ENCODE measurements around the gene TSPAN31. TPM values are rescaled to one million over a fixed set of nuclear protein-coding genes. Genes with fewer than 3 reads are reported as not detected.
A peak's percentile ranks its signal among the peaks of the same experiment; 100 is the strongest.

TSPAN31 gene
- total RNA-seq, 2 experiments from 2014 or later: 18.6 to 22.3 TPM

DNA sequence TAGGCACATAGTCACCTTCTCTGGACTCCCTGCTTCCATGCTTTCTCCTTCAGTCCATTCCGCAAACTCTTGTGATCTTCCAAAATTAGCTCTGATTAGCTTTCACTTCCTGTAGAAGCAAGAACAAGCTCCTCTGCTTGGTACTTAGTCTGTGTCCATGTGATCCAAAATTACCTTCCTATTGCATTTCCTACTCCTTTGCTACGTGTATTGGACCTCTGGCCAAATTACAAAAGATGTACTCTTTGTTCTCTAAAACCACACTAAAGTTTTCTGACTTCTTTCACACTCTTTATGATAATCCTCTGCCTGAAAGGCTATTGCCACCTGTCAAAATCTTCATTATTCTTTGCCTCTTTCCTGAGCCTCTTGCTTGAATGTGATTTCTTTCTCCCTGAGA lies 37.0 kb downstream of the TSPAN31 start:
- no peak for DNase-seq
- peaks cover 3% of the 10 kb centered on the region for H3K9me3 Mint-ChIP-seq
- ChIA-PET CTCF (interaction anchor here (0.9 to 2.5 kb wide), 6 partner anchors 10 to 124 kb away, joined by 3 to 9 read pairs (median 6); partner anchors contain the start of genes CYP27B1, EEF1AKMT3 and METTL1), POLR2A (no interaction called here)
- H3K27me3 Mint-ChIP-seq: no peaks in the 10 kb centered on the region
- peaks cover 9% of the 10 kb centered on the region for H3K36me3 Mint-ChIP-seq (ENCODE audit: low read depth)
- peaks cover 42% of the 10 kb centered on the region for H3K4me1 Mint-ChIP-seq
- no peak overlapping the region for H3K4me3 Mint-ChIP-seq
- peak overlapping the region; percentile 96 for H3K27ac Mint-ChIP-seq

- H3K36me3 Mint-ChIP-seq (ENCODE audit: low read depth): peaks cover 11% of the 10 kb centered on the region
- no peak for DNase-seq
- peak overlapping the region; percentile 99 for H3K4me3 Mint-ChIP-seq
- peaks cover 3% of the 10 kb centered on the region for H3K9me3 Mint-ChIP-seq
- no peaks in the 10 kb centered on the region for H3K27me3 Mint-ChIP-seq
- POLR2A ChIA-PET: no interaction called here
- peak overlapping the region; percentile 96 for H3K27ac Mint-ChIP-seq
- peaks cover 42% of the 10 kb centered on the region for H3K4me1 Mint-ChIP-seq
- CTCF ChIA-PET: interaction anchor here (1.0 to 2.5 kb wide), 13 partner anchors 8 to 171 kb away, joined by 3 to 14 read pairs (median 6); partner anchors contain the start of genes AVIL, CYP27B1, EEF1AKMT3 and METTL1
These were observed 37.4 kb downstream of the TSPAN31 start for GRCh38 chr12:57782243-57782607.

- ChIA-PET CTCF (interaction anchor here (0.6 to 2.5 kb wide), 23 partner anchors 8 to 1144 kb away, joined by 3 to 14 read pairs (median 4); partner anchors contain the start of genes AVIL, CDK4, EEF1AKMT3 and METTL1), POLR2A (no interaction called here)
- DNase-seq: peak; percentile 98
- Mint-ChIP-seq H3K4me1 (peaks cover 42% of the 10 kb centered on the region), H3K4me3 (peak within 1 kb of the TSS; percentile 99), H3K27ac (peak within 1 kb of the TSS; percentile 96), H3K27me3 (no peaks in the 10 kb centered on the region), H3K9me3 (peaks cover 3% of the 10 kb centered on the region), H3K36me3 (ENCODE audit: low read depth) (peaks cover 16% of the 10 kb centered on the region)
These were observed 38.0 kb downstream of the TSPAN31 start, which contains the start of gene TSFM for GRCh38 chr12:57782608-57783465. Gene TSFM, plus strand, starts transcription at chr12:57782787. Its CDS starts 15 bp downstream, at chr12:57782802.

DNA sequence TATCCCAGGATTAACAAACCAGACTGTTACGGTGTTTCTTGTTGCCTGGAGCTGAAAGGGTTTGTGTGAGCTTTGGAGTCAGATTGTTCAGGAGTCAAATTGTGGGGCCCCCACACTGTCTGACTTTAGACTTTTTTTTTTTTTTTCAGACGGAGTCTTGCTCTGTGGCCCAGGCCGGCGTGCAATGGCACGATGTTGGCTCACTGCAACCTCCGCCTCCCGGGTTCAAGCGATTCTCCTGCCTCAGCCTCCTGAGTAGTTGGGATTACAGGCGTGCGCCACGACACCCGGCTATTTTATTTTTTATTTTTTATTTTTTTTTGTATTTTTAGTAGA lies 38.6 kb downstream of the TSPAN31 start:
- Mint-ChIP-seq H3K4me3 (peak overlapping the region; percentile 99), H3K9me3 (peaks cover 3% of the 10 kb centered on the region), H3K27me3 (no peaks in the 10 kb centered on the region), H3K27ac (peak overlapping the region; percentile 96), H3K4me1 (peaks cover 42% of the 10 kb centered on the region), H3K36me3 (ENCODE audit: low read depth) (peaks cover 17% of the 10 kb centered on the region)
- ChIA-PET CTCF (interaction anchor here (0.6 to 2.5 kb wide), 19 partner anchors 9 to 1145 kb away, joined by 3 to 14 read pairs (median 4); partner anchors contain the start of genes AVIL, EEF1AKMT3 and METTL1), POLR2A (no interaction called here)
- no peak for DNase-seq

- CTCF ChIA-PET: interaction anchor here (0.6 to 2.3 kb wide), 6 partner anchors 9 to 1145 kb away, joined by 4 to 14 read pairs (median 6); partner anchors contain the start of gene AVIL
These were observed 39.0 kb downstream of the TSPAN31 start for GRCh38 chr12:57783861-57784260.

DNA sequence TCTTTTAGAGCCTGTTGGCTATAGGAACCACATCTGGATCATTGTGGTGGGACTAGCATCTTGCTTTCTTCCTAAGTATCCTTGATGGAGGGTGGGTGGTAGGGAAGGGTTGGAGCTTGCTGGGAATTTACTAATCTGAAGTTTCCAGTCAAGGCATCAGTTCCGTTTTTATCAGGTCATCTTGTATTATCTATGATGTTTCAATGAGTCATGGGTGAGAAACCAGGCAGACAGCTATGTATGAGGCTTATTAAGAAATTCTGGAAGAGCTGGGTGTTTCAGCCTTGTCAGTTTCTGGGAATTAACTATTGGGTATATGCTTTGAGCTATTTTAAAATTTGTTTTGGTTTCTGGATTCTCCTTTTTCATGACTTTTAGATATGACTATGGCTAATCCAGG lies 49.1 kb downstream of the TSPAN31 start:
- H3K27me3 Mint-ChIP-seq: no peaks in the 10 kb centered on the region
- peaks cover 46% of the 10 kb centered on the region for H3K36me3 Mint-ChIP-seq (ENCODE audit: low read depth)
- no peaks in the 10 kb centered on the region for H3K9me3 Mint-ChIP-seq
- no peak overlapping the region for H3K4me3 Mint-ChIP-seq
- ChIA-PET POLR2A (no interaction called here), CTCF (interaction anchor here (0.7 to 3.1 kb wide), 5 partner anchors 8 to 180 kb away, joined by 3 to 14 read pairs (median 3); partner anchors contain the start of gene TSFM)
- no peak overlapping the region for H3K27ac Mint-ChIP-seq
- H3K4me1 Mint-ChIP-seq: peaks cover 4% of the 10 kb centered on the region
- no peak for DNase-seq

More at GRCh38 chr12:57783861-57784260, 39.0 kb downstream of the TSPAN31 start:
- Mint-ChIP-seq H3K27ac (peak overlapping the region; percentile 58), H3K4me1 (peaks cover 42% of the 10 kb centered on the region), H3K4me3 (peak overlapping the region; percentile 64), H3K9me3 (peaks cover 3% of the 10 kb centered on the region), H3K27me3 (no peaks in the 10 kb centered on the region), H3K36me3 (ENCODE audit: low read depth) (peaks cover 19% of the 10 kb centered on the region)
- no peak for DNase-seq
- POLR2A ChIA-PET: no interaction called here

DNA sequence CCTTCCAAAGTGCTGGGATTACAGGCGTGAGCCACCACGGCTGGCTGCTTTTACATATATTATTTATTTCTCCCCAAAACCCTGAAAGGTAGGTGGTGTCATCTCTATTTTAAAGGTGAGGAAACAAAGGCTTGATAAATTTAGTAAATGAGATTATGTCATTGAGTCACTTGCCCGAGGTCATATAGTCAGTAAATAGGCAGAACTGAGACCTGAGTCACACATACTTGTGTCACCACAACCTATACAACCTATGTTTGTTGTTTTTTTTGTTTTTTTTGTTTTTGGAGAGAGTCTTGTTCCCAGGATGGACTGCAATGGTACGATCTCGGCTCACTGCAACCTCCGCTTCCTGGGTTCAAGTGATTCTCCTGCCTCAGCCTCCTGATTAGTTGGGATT lies 50.5 kb downstream of the TSPAN31 start:
- DNase-seq: no peak
- no peaks in the 10 kb centered on the region for H3K27me3 Mint-ChIP-seq
- no peak overlapping the region for H3K27ac Mint-ChIP-seq
- H3K36me3 Mint-ChIP-seq (ENCODE audit: low read depth): peaks cover 43% of the 10 kb centered on the region
- H3K4me3 Mint-ChIP-seq: no peak overlapping the region
- ChIA-PET CTCF (interaction anchor here (2.7 kb wide), 1 partner anchor 8 kb away, joined by 7 read pairs; no protein-coding TSS in a partner anchor), POLR2A (no interaction called here)
- no peaks in the 10 kb centered on the region for H3K9me3 Mint-ChIP-seq
- H3K4me1 Mint-ChIP-seq: peaks cover 4% of the 10 kb centered on the region

- Mint-ChIP-seq H3K27me3 (no peaks in the 10 kb centered on the region), H3K4me1 (peaks cover 3% of the 10 kb centered on the region), H3K4me3 (no peak overlapping the region), H3K27ac (no peak overlapping the region), H3K9me3 (no peaks in the 10 kb centered on the region), H3K36me3 (ENCODE audit: low read depth) (peaks cover 41% of the 10 kb centered on the region)
- no peak for DNase-seq
- ChIA-PET CTCF (interaction anchor here (1.6 to 2.7 kb wide), 3 partner anchors 10 to 16 kb away, joined by 3 to 9 read pairs (median 7); partner anchors contain the start of gene TSFM), POLR2A (no interaction called here)
These were observed 52.2 kb downstream of the TSPAN31 start for GRCh38 chr12:57796996-57797395.

- no peak for DNase-seq
- CTCF ChIA-PET: interaction anchor here (1.8 to 2.7 kb wide), 3 partner anchors 11 to 16 kb away, joined by 5 to 9 read pairs (median 7); partner anchors contain the start of gene TSFM
These were observed 53.1 kb downstream of the TSPAN31 start for GRCh38 chr12:57797933-57798332.

More at GRCh38 chr12:57797933-57798332, 53.1 kb downstream of the TSPAN31 start:
- POLR2A ChIA-PET: no interaction called here
- Mint-ChIP-seq H3K9me3 (no peaks in the 10 kb centered on the region), H3K27me3 (no peaks in the 10 kb centered on the region), H3K27ac (no peak overlapping the region), H3K4me3 (no peak overlapping the region), H3K36me3 (ENCODE audit: low read depth) (peaks cover 35% of the 10 kb centered on the region), H3K4me1 (peaks cover 1% of the 10 kb centered on the region)

Small RNA genes lying within 50 kb of the gene (microRNA-seq; reads per million reads assigned to microRNA genes)
- not detected for gene MIR6759 (ENCODE audit: borderline microRNAs expressed, borderline replicate concordance)

Other genes starting within 250 kb of the TSPAN31 start
- gene DDIT3, start 224.5 kb upstream of the TSPAN31 start, total RNA-seq: 10 to 100 TPM; 10.5 to 11.4 TPM
- gene MBD6, start 222.2 kb upstream of the TSPAN31 start, total RNA-seq: 10 to 100 TPM; 66.0 to 80.1 TPM
- 10 to 100 TPM; 79.3 to 80.5 TPM for gene DCTN2, start 197.8 kb upstream of the TSPAN31 start, total RNA-seq
- under 1 TPM; 0.64 to 0.89 TPM for gene KIF5A, start 195.0 kb upstream of the TSPAN31 start, total RNA-seq
- gene PIP4K2C, start 153.8 kb upstream of the TSPAN31 start, total RNA-seq: 10 to 100 TPM; 17.9 to 20.4 TPM
- gene DTX3, start 140.2 kb upstream of the TSPAN31 start, total RNA-seq: 10 to 100 TPM; 15.5 to 16.5 TPM
- gene ARHGEF25, start 133.6 kb upstream of the TSPAN31 start, total RNA-seq: under 1 TPM; 0.25 to 0.42 TPM
- under 1 TPM; 0.62 to 0.77 TPM for gene B4GALNT1, start 111.8 kb upstream of the TSPAN31 start, total RNA-seq
- 100 to 1,000 TPM; 138 to 142 TPM for gene OS9, start 50.9 kb upstream of the TSPAN31 start, total RNA-seq
- 10 to 100 TPM; 72.6 to 73.3 TPM for gene AGAP2, start 6.3 kb upstream of the TSPAN31 start, total RNA-seq
- 100 to 1,000 TPM in 1 of 2 experiments, 10 to 100 TPM in 1; 84.4 to 104 TPM for gene CDK4, start 7.3 kb downstream of the TSPAN31 start, total RNA-seq
- gene MARCHF9, start 10.1 kb downstream of the TSPAN31 start, total RNA-seq: 10 to 100 TPM; 23.7 to 27.2 TPM
- 1 to 10 TPM; 1.9 to 2.3 TPM for gene CYP27B1, start 22.0 kb downstream of the TSPAN31 start, total RNA-seq
- 10 to 100 TPM; 13.4 to 17.2 TPM for gene METTL1, start 27.1 kb downstream of the TSPAN31 start, total RNA-seq
- 1 to 10 TPM; 2.8 to 3.0 TPM for gene EEF1AKMT3, start 27.6 kb downstream of the TSPAN31 start, total RNA-seq
- gene TSFM, start 37.7 kb downstream of the TSPAN31 start, total RNA-seq: 10 to 100 TPM; 23.6 to 29.7 TPM
- 1 to 10 TPM; 3.5 to 3.6 TPM for gene AVIL, start 73.7 kb downstream of the TSPAN31 start, total RNA-seq
- 100 to 1,000 TPM; 144 to 156 TPM for gene CTDSP2, start 101.7 kb downstream of the TSPAN31 start, total RNA-seq
- 10 to 100 TPM; 15.9 to 19.1 TPM for gene ATP23, start 196.5 kb downstream of the TSPAN31 start, total RNA-seq

Measured in activated CD4-positive, alpha-beta T cell treated with anti-CD3 and anti-CD28 coated beads, Interleukin-2, amount 10 ng/mL, durations not matched to agents 7 days and 5 days (primary cell).